ENCODE data around the gene CRIP2. TPM values are rescaled to one million over a fixed set of nuclear protein-coding genes. Genes with fewer than 3 reads are reported as not detected.

CRIP2 gene
- total RNA-seq, 1 experiment from 2014 or later: 71.7 TPM

DNA sequence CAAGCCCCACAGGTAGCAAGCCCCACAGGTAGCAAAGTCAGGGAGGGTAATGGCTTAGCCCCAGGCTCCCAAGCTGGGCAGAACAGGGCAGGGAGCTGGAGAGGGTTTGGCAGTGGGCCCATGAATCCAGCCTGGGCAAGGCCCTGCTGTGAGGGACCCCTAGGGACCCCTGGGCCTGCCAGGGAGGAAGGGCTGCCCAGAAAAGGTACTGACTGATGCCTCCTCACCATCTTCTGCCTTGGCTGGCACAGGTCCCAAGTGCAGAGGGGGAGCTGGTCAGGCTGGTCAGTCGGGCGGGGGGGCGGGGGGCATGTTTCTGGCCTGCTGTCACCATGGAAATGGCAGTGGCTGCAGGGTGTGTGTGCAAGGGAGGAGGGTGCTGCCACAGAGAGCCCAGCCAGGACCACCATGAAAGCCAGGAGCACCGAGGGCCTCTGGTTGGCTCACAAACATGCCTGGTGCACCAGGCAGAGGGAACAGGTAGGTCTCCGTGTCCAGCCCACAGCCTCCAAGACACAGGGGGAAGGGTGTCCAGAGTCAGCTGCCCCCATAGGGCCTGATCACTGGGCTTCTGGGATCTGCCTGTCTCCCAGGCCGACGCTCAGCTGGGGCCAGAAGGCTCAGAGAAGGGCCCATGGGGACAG is 1.5 kb upstream of the CRIP2 start:
- no peaks in the 10 kb centered on the region for H3K9me3 ChIP-seq (replicated peaks)
- H3K4me1 ChIP-seq: peaks cover 17% of the 10 kb centered on the region; the same call in 1 of the 2 replicates
- no peak for DNase-seq
- no peak overlapping the region for H3K27ac ChIP-seq
- H3K4me3 ChIP-seq: peak overlapping the region; percentile 92; the same call in 1 of the 2 replicates
- H3K36me3 ChIP-seq: peaks cover 5% of the 10 kb centered on the region; the same call in 1 of the 2 replicates
- H3K27me3 ChIP-seq: no peaks in the 10 kb centered on the region

DNA sequence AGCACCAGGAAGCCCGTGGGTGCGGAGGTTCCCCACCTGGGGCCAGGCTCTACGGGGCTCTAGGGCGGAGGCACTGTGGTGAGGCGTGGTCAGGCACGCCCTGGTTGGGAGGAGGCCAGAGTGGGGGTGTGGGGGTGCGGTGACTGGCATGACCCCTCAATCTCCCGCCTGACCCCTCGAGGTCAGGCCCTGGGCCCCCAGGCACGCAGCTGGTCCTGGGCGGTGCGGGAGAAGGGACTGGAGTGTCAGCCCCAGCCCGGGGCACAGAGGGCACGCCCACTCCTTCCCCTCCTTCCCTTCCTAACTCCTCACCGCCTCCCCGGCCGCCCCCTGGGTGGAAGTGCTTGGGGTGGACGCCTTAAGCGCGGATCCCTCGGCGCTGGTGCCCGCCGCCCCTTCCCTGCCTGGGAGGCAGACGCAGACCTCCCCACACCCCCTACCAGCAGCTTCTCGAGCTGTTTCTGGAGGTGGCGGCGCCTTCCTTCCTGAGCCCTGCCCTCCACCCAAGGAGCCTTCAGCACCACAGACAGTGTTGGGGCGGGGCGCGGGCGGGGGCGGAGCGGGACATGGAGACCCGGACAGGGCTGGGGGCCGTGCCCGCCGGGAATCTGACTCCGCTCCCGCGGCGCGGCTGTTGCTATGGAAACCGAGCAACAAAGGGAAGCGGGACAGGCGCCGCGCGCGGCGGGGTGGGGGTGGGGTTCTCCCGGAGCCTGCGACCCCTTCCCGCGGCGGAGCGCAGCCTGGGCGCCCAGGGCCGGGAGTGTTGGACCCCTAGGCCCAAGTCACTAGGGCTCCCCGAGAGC is 741 bp upstream of the CRIP2 start:
- H3K4me1 ChIP-seq: peaks cover 17% of the 10 kb centered on the region; the same call in 1 of the 2 replicates
- peak; percentile 97 to 99 for DNase-seq
- no peaks in the 10 kb centered on the region for H3K9me3 ChIP-seq (replicated peaks)
- no peaks in the 10 kb centered on the region; the same call in 1 of the 2 replicates for H3K36me3 ChIP-seq
- H3K4me3 ChIP-seq: peak overlapping the region; percentile 92
- H3K27ac ChIP-seq: peak overlapping the region; percentile 28; the same call in 1 of the 2 replicates
- no peaks in the 10 kb centered on the region for H3K27me3 ChIP-seq

DNA sequence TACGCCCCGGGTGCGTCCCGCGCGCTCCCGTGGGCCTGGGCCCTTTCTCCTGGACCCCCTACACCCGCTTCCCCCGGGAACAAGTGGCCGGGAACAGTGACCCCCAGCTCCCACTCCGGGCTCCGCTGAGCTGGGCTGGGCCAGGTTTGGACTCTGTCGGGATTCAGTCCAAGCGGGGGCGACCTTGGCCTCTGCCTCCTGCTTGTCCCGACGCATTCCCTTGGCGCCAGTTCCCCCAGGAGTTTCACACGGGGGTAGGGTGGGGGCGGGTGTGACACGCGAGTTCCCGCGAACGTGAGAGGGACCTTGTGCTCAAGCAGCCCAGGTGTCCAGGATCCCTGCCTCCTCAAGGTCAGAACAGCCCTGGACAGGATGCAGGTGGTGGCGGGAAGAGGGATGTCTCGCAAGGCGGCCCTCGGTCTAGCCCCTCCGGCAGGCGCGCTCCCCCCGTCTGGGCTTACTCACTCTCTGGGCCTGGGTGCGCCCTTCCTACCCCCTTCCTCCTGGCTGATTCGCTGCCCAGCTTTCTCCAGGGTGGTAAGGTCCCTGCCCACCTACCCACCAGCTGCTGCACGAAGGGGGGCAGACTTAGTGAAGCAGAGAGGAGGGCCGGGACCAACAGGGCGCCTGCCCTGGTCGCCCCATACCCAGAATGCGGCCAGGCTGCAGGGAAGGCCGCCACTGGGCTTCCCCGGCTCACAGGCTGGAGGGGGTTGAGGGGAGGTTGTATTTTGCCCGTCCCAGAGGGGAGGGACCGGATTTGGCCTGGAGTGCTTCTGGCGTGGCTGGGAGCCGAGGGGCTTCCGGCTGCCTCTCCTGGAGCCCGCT is 862 bp downstream of the CRIP2 start:
- Histone ChIP-seq H3K36me3 (no peaks in the 10 kb centered on the region), H3K4me1 (peaks cover 17% of the 10 kb centered on the region; the same call in 1 of the 2 replicates), H3K27me3 (no peaks in the 10 kb centered on the region), H3K9me3 (replicated peaks) (no peaks in the 10 kb centered on the region), H3K4me3 (peak overlapping the region; percentile 92), H3K27ac (peak overlapping the region; percentile 84)
- peak; percentile 84 for DNase-seq

DNA sequence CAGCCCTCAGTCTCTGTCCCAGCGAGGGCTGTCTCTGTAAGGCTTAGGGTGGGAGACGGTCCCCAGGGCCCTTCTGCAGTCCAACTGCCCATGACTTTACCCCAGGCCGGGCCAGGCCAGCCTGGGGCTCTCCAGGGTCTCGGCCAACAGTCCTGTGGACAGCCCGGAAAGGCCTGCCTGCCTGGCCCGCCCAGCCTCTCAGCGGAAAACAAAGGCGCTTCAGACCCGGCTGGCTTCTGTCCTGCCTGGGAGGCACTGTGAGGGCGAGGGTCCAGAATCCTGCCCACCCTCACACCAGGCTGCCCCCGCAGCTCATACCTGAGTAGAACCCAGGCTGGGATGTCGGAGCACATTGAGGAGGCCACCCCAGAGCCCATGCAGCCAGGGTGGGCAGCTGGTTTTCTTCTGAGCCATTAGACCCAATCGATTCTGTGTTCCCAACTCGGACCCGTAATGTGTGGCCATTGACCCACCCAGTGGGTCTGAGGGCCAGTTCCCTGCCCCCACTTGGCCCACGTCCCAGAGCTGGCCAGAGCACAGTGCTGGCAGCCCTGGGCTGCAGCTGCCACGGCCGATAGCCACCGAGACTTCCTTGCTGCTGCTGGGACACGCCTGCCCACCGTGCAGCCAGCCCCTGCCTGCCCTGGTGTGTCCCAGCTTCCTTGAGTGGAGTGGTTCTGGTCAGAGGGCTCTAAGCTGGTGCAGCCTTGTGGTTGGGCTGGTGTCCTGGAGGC is 1.6 kb downstream of the CRIP2 start:
- H3K4me3 ChIP-seq: peak overlapping the region; percentile 92
- no peaks in the 10 kb centered on the region for H3K36me3 ChIP-seq
- H3K4me1 ChIP-seq: peaks cover 15% of the 10 kb centered on the region; the same call in 1 of the 2 replicates
- DNase-seq: peak; percentile 76 to 77
- H3K9me3 ChIP-seq (replicated peaks): no peaks in the 10 kb centered on the region
- peak overlapping the region; percentile 84 for H3K27ac ChIP-seq
- no peaks in the 10 kb centered on the region for H3K27me3 ChIP-seq

DNA sequence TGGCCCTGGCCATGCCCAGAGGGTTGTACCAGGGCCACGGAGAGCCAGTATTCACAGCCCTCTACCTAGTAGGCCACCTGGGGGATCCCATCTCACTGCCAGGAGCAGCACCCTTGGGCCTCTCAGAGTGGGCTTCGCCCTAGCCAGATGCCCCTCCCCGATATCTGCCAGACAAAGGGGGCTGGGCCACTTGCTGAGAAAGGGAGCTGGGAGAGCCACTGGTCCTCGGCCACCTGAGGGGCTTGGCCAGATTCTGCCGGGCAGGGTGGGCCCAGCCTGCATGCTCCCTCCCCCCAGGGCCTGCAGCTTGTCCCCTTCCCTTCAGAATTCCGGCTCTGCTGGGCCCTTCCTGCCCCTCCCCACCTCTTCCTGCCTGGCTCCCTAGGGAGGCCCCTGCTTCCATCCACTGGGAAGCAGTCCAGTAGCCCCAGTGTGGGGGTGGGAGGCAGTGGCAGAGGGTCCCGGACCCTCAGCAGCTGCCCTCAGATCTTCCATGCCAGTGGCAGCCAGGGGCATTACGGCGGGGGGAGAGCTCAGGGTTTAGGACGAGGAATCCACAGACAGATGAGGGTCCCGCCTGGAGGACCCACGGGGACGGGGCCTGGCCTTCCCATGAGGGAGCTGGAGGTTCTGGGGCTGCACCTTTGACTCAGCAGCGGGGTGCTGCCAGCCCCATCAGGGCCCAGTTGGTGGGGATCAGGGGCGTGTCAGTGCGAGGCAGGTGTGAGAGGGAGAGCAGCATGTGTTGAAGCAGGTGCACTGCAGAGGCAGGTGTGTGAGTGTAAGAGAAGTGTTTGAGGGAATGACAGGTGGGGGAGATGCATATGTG is 2.4 kb downstream of the CRIP2 start:
- H3K4me1 ChIP-seq: peaks cover 16% of the 10 kb centered on the region
- DNase-seq: no peak
- H3K36me3 ChIP-seq: no peaks in the 10 kb centered on the region
- no peaks in the 10 kb centered on the region for H3K27me3 ChIP-seq
- no peaks in the 10 kb centered on the region for H3K9me3 ChIP-seq (replicated peaks)
- H3K27ac ChIP-seq: peak overlapping the region; percentile 84
- peak overlapping the region; percentile 92 for H3K4me3 ChIP-seq

DNA sequence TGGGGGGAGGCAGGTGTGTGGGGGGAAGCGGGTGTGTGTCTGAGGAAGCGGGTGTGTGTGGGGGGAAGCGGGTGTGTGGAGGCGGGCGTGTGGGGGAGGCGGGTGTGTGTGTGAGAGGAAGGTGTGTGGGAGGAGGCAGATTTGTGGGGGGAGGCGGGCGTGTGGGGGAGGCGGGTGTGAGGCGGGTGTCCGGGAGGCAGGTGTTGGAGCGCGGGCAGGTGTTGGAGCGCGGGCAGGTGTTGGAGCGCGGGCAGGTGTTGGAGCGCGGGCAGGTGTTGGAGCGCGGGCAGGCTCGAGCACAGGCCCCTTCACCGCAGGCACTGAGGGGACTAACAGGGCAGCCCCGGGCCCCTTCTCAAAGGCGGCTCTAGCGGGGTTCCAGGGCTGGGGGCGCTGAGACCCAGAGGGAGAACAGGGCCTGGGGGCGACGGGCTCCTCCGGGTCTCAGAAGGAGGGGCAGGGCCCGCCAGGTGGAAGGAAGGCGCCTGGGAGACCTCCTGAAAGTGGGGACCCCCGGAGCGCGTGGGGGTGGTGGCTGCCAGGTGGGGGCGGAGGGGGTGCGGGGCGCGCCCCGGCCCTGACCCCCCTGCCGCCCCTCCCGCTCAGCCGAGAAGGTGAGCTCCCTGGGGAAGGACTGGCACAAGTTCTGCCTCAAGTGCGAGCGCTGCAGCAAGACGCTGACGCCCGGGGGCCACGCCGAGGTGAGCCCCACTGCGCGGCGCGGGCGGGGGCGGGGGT is 3.2 kb downstream of the CRIP2 start:
- Histone ChIP-seq H3K36me3 (no peaks in the 10 kb centered on the region), H3K27ac (no peak overlapping the region), H3K9me3 (replicated peaks) (no peaks in the 10 kb centered on the region), H3K4me1 (peaks cover 24% of the 10 kb centered on the region), H3K4me3 (no peak overlapping the region), H3K27me3 (no peaks in the 10 kb centered on the region)
- no peak for DNase-seq

DNA sequence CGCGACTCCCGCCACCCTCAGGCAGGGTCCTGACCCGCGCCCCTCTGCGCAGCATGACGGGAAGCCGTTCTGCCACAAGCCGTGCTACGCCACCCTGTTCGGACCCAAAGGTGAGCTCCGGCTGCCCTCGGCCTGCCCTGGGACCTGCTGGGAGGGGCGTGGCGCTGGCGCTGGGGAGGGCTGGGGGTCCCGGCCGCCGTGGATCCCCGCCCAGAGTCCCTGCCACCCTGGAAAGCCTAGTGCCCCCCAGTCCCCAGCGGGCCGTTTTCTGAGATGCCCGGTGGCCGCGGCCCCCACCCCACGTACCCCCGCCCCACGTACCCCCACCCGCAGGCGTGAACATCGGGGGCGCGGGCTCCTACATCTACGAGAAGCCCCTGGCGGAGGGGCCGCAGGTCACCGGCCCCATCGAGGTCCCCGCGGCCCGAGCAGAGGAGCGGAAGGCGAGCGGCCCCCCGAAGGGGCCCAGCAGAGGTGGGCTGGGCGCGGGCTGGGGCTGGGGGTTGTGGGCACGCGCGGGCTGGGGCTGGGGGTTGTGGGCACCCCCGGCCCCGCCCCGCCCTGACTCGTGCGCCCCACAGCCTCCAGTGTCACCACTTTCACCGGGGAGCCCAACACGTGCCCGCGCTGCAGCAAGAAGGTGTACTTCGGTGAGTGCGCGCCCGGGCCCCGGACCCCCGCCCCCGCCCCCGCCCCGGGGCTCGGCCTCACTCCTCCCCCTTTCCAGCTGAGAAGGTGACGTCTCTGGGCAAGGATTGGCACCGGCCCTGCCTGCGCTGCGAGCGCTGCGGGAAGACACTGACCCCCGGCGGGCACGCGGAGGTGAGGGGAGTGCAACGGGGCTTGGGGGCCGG is 4.0 kb downstream of the CRIP2 start:
- Histone ChIP-seq H3K36me3 (no peaks in the 10 kb centered on the region), H3K9me3 (replicated peaks) (no peaks in the 10 kb centered on the region), H3K27ac (no peak overlapping the region), H3K4me3 (no peak overlapping the region), H3K27me3 (no peaks in the 10 kb centered on the region), H3K4me1 (peaks cover 28% of the 10 kb centered on the region)
- no peak for DNase-seq

DNA sequence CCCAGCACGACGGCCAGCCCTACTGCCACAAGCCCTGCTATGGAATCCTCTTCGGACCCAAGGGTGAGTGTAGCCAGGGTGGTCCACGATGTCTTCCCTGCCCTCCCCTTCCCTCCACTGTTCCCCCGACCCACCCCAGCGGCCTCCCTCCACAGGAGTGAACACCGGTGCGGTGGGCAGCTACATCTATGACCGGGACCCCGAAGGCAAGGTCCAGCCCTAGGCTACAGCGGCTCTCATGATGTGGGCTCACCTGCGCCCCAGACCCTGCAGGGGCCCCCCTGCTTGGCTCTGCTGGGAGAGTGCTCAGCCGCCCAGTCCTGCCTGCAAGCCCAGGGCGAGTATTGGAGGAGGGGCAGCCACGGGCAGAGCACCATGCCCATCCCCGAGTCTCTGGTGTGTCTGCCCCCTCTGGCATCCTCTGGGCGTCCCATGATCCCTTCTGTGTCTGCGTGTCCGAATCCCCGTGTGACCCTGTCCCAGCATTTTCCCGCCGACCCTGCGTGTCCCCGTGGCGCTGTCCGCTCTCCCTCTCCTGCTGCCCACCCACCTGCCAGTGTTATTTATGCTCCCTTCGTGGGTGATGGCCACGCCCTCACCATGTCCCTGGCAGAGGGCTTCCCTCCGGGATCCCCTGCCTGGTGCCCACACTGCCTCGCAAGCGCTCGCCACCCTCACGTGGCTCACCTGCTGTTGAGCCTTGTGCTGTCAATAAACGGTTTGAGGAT is 5.0 kb downstream of the CRIP2 start:
- no peak for DNase-seq
- no peaks in the 10 kb centered on the region for H3K9me3 ChIP-seq (replicated peaks)
- H3K27me3 ChIP-seq: no peaks in the 10 kb centered on the region
- H3K27ac ChIP-seq: no peak overlapping the region
- no peaks in the 10 kb centered on the region for H3K36me3 ChIP-seq
- H3K4me1 ChIP-seq: peaks cover 38% of the 10 kb centered on the region
- no peak overlapping the region for H3K4me3 ChIP-seq

DNA sequence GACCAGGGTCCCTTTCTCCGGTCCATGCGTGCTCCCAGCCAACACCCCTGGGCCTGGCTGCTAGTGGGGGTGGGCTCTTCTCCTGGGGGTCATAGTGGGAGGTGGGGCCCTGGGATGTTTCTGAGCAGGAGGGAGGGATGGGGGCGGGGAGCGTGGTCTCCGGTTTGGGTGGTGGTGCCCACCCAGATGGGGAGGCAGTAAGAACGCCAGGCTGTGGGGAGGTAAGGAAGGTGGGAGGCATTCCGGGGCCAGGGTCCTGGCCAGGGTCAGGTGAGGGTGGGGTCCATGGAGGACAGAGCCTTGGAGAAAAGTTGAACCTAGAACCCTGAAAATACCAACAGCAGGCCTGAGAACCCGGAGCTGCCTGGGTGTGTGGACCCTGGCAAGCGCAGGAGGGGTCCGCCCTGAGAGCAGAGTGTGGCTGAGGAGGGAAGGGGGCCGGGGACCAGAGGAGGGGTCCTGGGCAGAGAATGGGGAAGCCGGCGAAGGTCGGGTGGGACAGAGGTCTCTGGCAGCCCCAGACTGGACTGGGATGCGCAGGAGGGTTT is 5.7 kb downstream of the CRIP2 start:
- Histone ChIP-seq H3K27ac (peak overlapping the region; percentile 95; the same call in 1 of the 2 replicates), H3K36me3 (no peaks in the 10 kb centered on the region), H3K27me3 (no peaks in the 10 kb centered on the region), H3K4me3 (no peak overlapping the region), H3K4me1 (peaks cover 42% of the 10 kb centered on the region), H3K9me3 (replicated peaks) (no peaks in the 10 kb centered on the region)
- no peak for DNase-seq

DNA sequence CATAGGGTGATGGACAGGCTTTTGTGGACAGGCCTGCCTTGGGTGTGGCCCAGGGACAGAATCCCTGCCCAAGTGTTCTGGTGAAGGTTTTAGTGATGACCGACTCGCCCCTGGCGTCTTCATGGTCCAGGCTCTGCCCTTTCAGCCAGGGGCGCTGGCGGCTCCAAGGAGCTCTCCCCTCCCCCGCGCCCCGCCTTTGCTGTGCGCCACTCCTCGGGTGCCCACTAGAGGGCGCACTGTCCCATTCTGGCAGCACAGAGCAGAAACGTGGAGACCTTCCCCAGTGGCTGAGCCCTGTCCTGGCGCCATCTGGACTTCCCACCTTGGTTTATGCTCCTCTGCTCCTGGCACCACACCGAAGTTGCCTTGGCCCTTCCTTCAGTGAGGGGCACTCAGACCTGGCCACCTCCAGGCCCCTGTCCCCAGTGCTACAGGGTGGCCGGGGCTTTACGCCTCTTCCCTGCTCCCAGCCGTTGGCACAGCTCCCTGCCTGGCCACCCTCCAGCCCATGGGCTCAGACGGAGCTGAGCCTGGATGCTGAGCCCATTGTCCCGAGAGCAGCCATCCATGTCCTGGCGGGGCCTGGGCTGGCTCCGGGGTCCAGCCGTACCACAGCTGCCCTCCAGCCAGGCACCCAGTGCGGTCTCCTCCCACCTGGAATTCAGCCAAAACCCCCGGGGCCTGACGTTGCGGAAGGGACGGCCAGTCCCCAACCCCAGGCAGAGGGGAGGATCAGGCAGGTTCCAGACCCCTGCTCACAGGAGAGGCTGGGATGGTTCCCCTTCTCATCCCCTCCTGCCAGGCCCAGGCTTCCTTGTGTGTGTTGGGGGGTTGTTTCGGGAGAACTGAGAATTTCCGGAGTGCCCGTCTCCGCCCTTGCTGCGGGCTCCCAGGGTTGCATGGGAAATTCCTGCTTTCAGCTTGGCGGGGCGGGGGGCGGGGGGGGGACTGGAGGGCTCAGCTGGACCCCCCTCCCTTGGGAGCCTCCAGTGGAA is 6.5 kb downstream of the CRIP2 start:
- H3K9me3 ChIP-seq (replicated peaks): no peaks in the 10 kb centered on the region
- H3K27ac ChIP-seq: peak overlapping the region; percentile 95
- H3K27me3 ChIP-seq: no peaks in the 10 kb centered on the region
- peaks cover 42% of the 10 kb centered on the region for H3K4me1 ChIP-seq
- peak overlapping the region; percentile 53 for H3K4me3 ChIP-seq
- peak; percentile 92 to 95 for DNase-seq
- H3K36me3 ChIP-seq: no peaks in the 10 kb centered on the region
